KMS-11 (cell line): ENCODE data around the gene ZNF585A.

Experiments
- H2AFZ ChIP-seq: fragments of 200-600 bp; sonication (generic); 2 replicates; pipeline ENCODE4 v1.6.1; 2016; ENCODE audit warnings: antibody characterized with exemption, mixed run types, low read depth
- H3K27ac ChIP-seq: fragments of 200-600 bp; sonication (generic); 2 replicates; pipeline ENCODE4 v1.6.1; 2016; ENCODE audit warnings: mild to moderate bottlenecking, mixed run types
- H3K27me3 ChIP-seq: fragments of 200-600 bp; sonication (generic); 2 replicates; pipeline ENCODE4 v1.6.1; 2017; ENCODE audit warnings: mild to moderate bottlenecking, low read depth, mixed run types, moderate library complexity; ENCODE audit not compliant: insufficient read depth
- H3K36me3 ChIP-seq: fragments of 200-600 bp; sonication (generic); 2 replicates; pipeline ENCODE4 v1.6.1; 2017; ENCODE audit warnings: mild to moderate bottlenecking, mixed run types; ENCODE audit not compliant: insufficient read depth
- H3K4me1 ChIP-seq: fragments of 200-600 bp; sonication (generic); 2 replicates; pipeline ENCODE4 v1.6.1; 2016; ENCODE audit warnings: mild to moderate bottlenecking, low read depth, mixed run types; ENCODE audit not compliant: poor library complexity, severe bottlenecking
- H3K4me2 ChIP-seq: fragments of 200-600 bp; sonication (generic); 2 replicates; pipeline ENCODE4 v1.7.0; 2016; ENCODE audit warnings: mild to moderate bottlenecking, mixed run types
- H3K4me3 ChIP-seq: fragments of 200-600 bp; sonication (generic); IDR thresholded peaks from 2 replicates; pipeline ENCODE4 v1.6.1; 2017; ENCODE audit warnings: low read depth, low read length, mixed read lengths; ENCODE audit not compliant: insufficient read depth
- H3K79me2 ChIP-seq: fragments of 200-600 bp; sonication (generic); 2 replicates; pipeline ENCODE4 v1.6.1; 2016; ENCODE audit warnings: low read depth, mixed run types; ENCODE audit not compliant: insufficient read depth
- H3K9ac ChIP-seq: fragments of 200-600 bp; sonication (generic); 2 replicates; pipeline ENCODE4 v1.6.1; 2016; ENCODE audit warnings: mild to moderate bottlenecking, mixed run types
- H4K20me1 ChIP-seq: fragments of 200-600 bp; sonication (generic); 2 replicates; pipeline ENCODE4 v1.6.1; 2016; ENCODE audit warnings: mild to moderate bottlenecking, mixed run types; ENCODE audit not compliant: insufficient read depth
- TF ChIP-seq, protein P1 (sequence below): fragments of 200-600 bp; sonication (generic); conservative IDR thresholded peaks from 2 replicates; pipeline ENCODE4 v1.6.1; 2017; ENCODE audit warnings: low read depth, mild to moderate bottlenecking, antibody characterized with exemption, low read length, moderate library complexity, mixed read lengths

The ZNF585A gene

DNA sequence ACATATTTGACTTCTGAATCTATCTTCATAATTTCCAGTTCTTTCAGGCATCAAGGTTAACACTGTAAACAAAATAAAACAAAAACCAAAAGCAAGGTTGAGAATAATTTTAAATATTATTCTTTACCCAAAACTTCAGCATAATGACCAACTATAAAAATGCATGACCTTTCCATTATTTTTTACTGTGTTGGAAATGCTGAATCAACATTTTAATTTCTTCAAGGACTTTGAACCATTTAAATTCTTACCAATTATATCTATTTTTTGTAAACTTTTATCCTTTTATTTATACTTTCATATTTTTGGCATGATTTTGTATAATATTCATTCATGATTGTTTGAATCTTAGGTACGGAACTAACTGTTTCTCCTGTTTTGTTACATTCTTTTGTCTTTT, 6.9 kb downstream of the ZNF585A start:
- no peaks in the 10 kb centered on the region for H3K36me3 ChIP-seq
- H3K27ac ChIP-seq = no peak overlapping the region
- H4K20me1 ChIP-seq = no peaks in the 10 kb centered on the region
- H3K4me1 ChIP-seq = no peaks in the 10 kb centered on the region
- TF ChIP-seq, protein P1, sequence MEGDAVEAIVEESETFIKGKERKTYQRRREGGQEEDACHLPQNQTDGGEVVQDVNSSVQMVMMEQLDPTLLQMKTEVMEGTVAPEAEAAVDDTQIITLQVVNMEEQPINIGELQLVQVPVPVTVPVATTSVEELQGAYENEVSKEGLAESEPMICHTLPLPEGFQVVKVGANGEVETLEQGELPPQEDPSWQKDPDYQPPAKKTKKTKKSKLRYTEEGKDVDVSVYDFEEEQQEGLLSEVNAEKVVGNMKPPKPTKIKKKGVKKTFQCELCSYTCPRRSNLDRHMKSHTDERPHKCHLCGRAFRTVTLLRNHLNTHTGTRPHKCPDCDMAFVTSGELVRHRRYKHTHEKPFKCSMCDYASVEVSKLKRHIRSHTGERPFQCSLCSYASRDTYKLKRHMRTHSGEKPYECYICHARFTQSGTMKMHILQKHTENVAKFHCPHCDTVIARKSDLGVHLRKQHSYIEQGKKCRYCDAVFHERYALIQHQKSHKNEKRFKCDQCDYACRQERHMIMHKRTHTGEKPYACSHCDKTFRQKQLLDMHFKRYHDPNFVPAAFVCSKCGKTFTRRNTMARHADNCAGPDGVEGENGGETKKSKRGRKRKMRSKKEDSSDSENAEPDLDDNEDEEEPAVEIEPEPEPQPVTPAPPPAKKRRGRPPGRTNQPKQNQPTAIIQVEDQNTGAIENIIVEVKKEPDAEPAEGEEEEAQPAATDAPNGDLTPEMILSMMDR = no peak
- H3K79me2 ChIP-seq = no peaks in the 10 kb centered on the region
- H2AFZ ChIP-seq = no peak overlapping the region
- no peaks in the 10 kb centered on the region for H3K27me3 ChIP-seq
- no peak overlapping the region for H3K9ac ChIP-seq
- H3K4me2 ChIP-seq = no peak overlapping the region
- no peak overlapping the region for H3K4me3 ChIP-seq

DNA sequence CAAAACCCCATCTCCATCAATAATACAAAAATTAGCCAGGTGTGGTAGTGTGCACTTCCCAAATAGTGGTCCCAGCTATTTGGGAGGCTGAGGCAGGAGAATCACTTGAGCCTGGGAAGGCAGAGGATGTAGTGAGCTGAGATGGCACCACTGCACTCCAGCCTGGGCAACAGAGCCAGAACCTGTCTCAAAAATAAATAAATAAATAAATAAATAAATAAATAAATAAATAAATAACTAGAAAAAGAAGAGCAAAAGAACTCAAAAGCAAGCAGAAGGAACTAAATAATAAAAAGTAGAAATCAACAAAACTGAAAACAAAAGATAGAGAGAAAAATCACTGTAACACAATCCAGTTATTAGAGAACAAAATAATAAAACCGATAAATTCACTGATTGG, 12.3 kb downstream of the ZNF585A start:
- Histone ChIP-seq H3K36me3 (no peaks in the 10 kb centered on the region), H4K20me1 (no peaks in the 10 kb centered on the region)
- TF ChIP-seq, protein P1 = no peak

DNA sequence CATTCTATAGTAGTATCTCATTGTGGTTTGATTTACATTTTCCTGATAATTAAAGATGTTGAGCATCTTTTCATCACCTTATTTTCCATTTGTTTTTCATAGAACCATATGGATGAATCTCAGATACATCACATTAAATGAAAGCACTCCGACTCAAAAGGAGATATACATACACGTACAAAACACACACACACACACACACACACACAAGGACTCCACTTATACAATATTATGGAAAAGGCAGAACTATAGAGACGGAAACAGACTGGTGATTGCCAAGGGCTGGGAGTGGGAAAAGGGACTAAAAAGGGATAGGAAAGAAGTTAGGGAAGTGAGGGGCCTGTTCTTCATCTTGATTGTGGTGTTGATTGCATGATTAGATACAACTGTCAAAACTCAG, 24.3 kb downstream of the ZNF585A start:
- Histone ChIP-seq H3K27me3 (no peaks in the 10 kb centered on the region), H3K4me1 (no peaks in the 10 kb centered on the region), H3K79me2 (no peaks in the 10 kb centered on the region), H4K20me1 (no peaks in the 10 kb centered on the region), H3K4me3 (no peak overlapping the region), H3K27ac (no peak overlapping the region), H3K36me3 (no peaks in the 10 kb centered on the region), H3K9ac (no peak overlapping the region), H2AFZ (no peak overlapping the region), H3K4me2 (no peak overlapping the region)
- TF ChIP-seq, protein P1 = no peak

More for the DNA sequence above, 12.3 kb downstream of the ZNF585A start:
- Histone ChIP-seq H3K27ac (no peak overlapping the region), H2AFZ (no peak overlapping the region), H3K9ac (no peak overlapping the region), H3K4me2 (no peak overlapping the region), H3K27me3 (no peaks in the 10 kb centered on the region), H3K4me3 (no peak overlapping the region), H3K79me2 (no peaks in the 10 kb centered on the region), H3K4me1 (no peaks in the 10 kb centered on the region)

DNA sequence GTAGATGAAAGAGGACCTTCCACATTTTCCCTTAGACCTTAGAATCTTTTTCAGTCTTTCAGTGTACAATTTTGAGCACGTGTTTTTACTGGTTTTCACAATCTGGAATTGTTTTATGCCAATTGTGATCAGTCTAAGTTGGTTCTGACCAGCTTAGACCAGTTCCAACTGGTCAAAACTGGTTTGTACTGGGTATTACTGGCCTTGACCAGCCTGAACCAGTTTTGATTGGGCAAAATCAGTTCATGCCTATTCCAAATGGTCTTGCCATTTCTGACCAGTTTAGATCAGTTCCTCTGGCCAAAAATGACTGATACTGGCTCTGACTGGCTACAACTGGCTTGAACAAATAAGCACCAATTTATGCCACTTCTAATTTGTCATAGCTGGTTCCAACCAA, 36.4 kb downstream of the ZNF585A start:
- no peaks in the 10 kb centered on the region for H4K20me1 ChIP-seq
- H3K27ac ChIP-seq = no peak overlapping the region
- H3K4me3 ChIP-seq = no peak overlapping the region
- H3K36me3 ChIP-seq = no peaks in the 10 kb centered on the region
- no peaks in the 10 kb centered on the region for H3K79me2 ChIP-seq
- no peak overlapping the region for H3K9ac ChIP-seq
- no peaks in the 10 kb centered on the region for H3K4me1 ChIP-seq
- H2AFZ ChIP-seq = no peak overlapping the region
- TF ChIP-seq, protein P1 = no peak
- no peaks in the 10 kb centered on the region for H3K27me3 ChIP-seq
- no peak overlapping the region for H3K4me2 ChIP-seq
